ENCODE results near the gene BCKDHB.

BCKDHB gene

DNA sequence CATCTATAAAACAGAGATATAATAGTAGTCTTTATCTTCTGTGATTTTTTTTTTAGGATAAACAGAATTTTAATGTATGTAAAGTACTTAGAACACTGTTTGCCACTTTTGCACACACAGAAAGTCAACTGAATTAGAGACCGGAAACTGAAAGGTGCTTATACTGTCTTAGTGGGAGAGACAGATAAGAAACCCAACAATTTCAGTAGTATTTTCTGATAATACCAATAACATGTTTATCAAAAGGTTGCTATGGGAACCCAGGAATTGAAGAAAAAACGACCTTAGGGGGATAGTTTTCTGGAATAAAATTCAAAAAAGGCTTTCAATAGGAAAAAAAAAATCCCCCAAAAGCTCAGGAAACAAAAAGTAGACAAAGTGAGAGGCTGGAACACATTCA, 138.6 kb downstream of the BCKDHB start:
- no peak for DNase-seq (ENCODE audit: low read depth)
- no peak overlapping the region for H3K4me3 ChIP-seq (ENCODE audit: low read depth, low read length)
- TF ChIP-seq, protein P1, sequence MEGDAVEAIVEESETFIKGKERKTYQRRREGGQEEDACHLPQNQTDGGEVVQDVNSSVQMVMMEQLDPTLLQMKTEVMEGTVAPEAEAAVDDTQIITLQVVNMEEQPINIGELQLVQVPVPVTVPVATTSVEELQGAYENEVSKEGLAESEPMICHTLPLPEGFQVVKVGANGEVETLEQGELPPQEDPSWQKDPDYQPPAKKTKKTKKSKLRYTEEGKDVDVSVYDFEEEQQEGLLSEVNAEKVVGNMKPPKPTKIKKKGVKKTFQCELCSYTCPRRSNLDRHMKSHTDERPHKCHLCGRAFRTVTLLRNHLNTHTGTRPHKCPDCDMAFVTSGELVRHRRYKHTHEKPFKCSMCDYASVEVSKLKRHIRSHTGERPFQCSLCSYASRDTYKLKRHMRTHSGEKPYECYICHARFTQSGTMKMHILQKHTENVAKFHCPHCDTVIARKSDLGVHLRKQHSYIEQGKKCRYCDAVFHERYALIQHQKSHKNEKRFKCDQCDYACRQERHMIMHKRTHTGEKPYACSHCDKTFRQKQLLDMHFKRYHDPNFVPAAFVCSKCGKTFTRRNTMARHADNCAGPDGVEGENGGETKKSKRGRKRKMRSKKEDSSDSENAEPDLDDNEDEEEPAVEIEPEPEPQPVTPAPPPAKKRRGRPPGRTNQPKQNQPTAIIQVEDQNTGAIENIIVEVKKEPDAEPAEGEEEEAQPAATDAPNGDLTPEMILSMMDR (conservative IDR thresholded peaks at IDR 0.05; ENCODE audit: low read depth, low read length): no peak

DNA sequence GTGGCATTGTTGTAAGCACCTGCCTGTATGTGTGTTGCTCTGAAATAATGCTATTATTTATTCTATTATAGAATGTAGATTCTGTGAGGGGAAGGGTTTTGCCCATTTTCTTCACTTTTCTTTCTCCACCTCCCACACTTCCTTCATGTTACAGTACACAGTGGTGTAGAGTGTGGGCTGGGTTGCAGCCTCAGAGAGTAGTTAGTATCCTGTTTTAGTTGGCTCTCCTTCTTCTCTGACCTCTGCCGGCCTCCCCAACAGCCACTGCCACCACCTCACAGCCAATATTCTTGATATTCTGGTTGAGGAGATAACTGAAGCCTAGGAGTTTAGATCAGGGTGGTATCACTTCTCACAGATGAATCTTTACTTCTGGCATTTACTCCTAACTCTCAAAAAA, 143.4 kb downstream of the BCKDHB start:
- peak; percentile 36 for DNase-seq (ENCODE audit: low read depth)
- H3K4me3 ChIP-seq (ENCODE audit: low read depth, low read length): no peak overlapping the region
- TF ChIP-seq, protein P1 (conservative IDR thresholded peaks at IDR 0.05; ENCODE audit: low read depth, low read length): no peak

- TF ChIP-seq, protein P1 (conservative IDR thresholded peaks at IDR 0.05; ENCODE audit: low read depth, low read length): no peak
- H3K4me3 ChIP-seq (ENCODE audit: low read depth, low read length): no peak overlapping the region
- peak; percentile 12 for DNase-seq (ENCODE audit: low read depth)
Measured at GRCh38 chr6:80250391-80250997, 144.0 kb downstream of the BCKDHB start.

GRCh38 chr6:80251321-80251720, 144.8 kb downstream of the BCKDHB start:
- TF ChIP-seq, protein P1 (conservative IDR thresholded peaks at IDR 0.05; ENCODE audit: low read depth, low read length): no peak
- DNase-seq (ENCODE audit: low read depth): no peak
- H3K4me3 ChIP-seq (ENCODE audit: low read depth, low read length): no peak overlapping the region

GRCh38 chr6:80254716-80255115, 148.2 kb downstream of the BCKDHB start:
- TF ChIP-seq, protein P1 (conservative IDR thresholded peaks at IDR 0.05; ENCODE audit: low read depth, low read length): no peak
- no peak overlapping the region for H3K4me3 ChIP-seq (ENCODE audit: low read depth, low read length)

DNA sequence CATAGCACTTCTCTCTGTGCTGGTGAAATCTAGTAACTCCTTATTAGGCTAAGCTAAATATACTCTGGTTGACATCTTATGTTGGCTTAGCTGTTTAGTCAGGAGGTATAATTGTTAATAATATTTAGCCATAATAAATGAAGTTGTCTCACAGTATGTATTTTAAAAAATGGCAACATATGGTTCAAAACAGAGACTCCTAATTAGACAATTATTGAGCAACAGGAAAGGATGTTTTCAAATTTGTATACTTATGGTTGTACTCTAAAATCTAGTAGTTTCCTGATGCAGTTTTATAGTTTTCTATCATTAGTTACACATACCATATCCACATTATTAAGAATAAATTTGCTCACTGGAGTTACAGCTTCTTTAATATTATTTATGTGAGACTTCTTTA, 150.2 kb downstream of the BCKDHB start:
- no peak overlapping the region for H3K4me3 ChIP-seq (ENCODE audit: low read depth, low read length)
- TF ChIP-seq, protein P1 (conservative IDR thresholded peaks at IDR 0.05; ENCODE audit: low read depth, low read length): no peak
- DNase-seq (ENCODE audit: low read depth): no peak

More at GRCh38 chr6:80254716-80255115, 148.2 kb downstream of the BCKDHB start:
- no peak for DNase-seq (ENCODE audit: low read depth)

- TF ChIP-seq, protein P1 (conservative IDR thresholded peaks at IDR 0.05; ENCODE audit: low read depth, low read length): no peak
- DNase-seq (ENCODE audit: low read depth): no peak
- no peak overlapping the region for H3K4me3 ChIP-seq (ENCODE audit: low read depth, low read length)
Measured at GRCh38 chr6:80259118-80259517, 152.6 kb downstream of the BCKDHB start.
